H1 (cell line): Measurements from ENCODE around the gene CDKN2B-AS1. TPM values are rescaled to one million over a fixed set of nuclear protein-coding genes. Genes with fewer than 3 reads are reported as not detected.

Source experiments
- CTCF ChIA-PET: fragments of 300-600 bp; sonication (Branson Sonifier 250); formaldehyde crosslinking; loops from one replicate; lab custom pipeline; 2021; ENCODE audit not compliant: partially characterized antibody; lab: Charles Lee
- POLR2A ChIA-PET: fragments of 300-600 bp; sonication (Branson Sonifier 250); formaldehyde crosslinking; loops from one replicate; lab custom pipeline; 2021; ENCODE audit warnings: inconsistent platforms; ENCODE audit not compliant: partially characterized antibody; lab: Charles Lee
- DNase-seq, 2 experiments: peaks; one replicate each; pipeline versions ENCODE4 v3.0.0 to v3.0.0-alpha.2; 2010 to 2022; ENCODE audit warnings: low spot score in 2 of 2, low read depth in 1 of 2, mixed read lengths in 1 of 2
- FAIRE-seq: peaks from 2 replicates; lab custom pipeline; 2011; peaks lifted over from hg19 to GRCh38; lab: Jason Lieb, UNC
- H2AFZ ChIP-seq: 2 replicates; pipeline ENCODE4 v1.8.1; 2012; ENCODE audit warnings: low read length, inconsistent platforms
- H2AK5ac ChIP-seq: 2 replicates; pipeline ENCODE4 v1.6.1; 2013; ENCODE audit warnings: low read depth, low read length
- H2BK120ac ChIP-seq: replicated peaks from 2 replicates; pipeline ENCODE3; 2013; ENCODE audit warnings: low read depth, low read length, inconsistent platforms
- H2BK12ac ChIP-seq: 2 replicates; pipeline ENCODE4 v1.6.1; 2013; ENCODE audit warnings: low read depth, low read length
- H2BK15ac ChIP-seq: 2 replicates; pipeline ENCODE4 v1.6.1; 2013; ENCODE audit warnings: low read length
- H2BK20ac ChIP-seq: 2 replicates; pipeline ENCODE4 v1.6.1; 2013; ENCODE audit warnings: low read length
- H2BK5ac ChIP-seq: 2 replicates; pipeline ENCODE4 v1.6.1; 2013; ENCODE audit warnings: low read depth, low read length
- H3K14ac ChIP-seq: 2 replicates; pipeline ENCODE4 v1.6.1; 2013; ENCODE audit warnings: inconsistent platforms; ENCODE audit not compliant: insufficient read length
- H3K18ac ChIP-seq: 2 replicates; pipeline ENCODE4 v1.6.1; 2013; ENCODE audit warnings: low read length; ENCODE audit errors: extremely low read depth
- H3K23ac ChIP-seq: 2 replicates; pipeline ENCODE4 v1.6.1; 2013; ENCODE audit warnings: inconsistent platforms; ENCODE audit not compliant: insufficient read length
- H3K23me2 ChIP-seq: 2 replicates; pipeline ENCODE4 v1.6.1; 2013; ENCODE audit warnings: low read depth, low read length
- H3K27ac ChIP-seq: 2 replicates; pipeline ENCODE4 v1.6.1; 2011; ENCODE audit warnings: low read depth, low read length, inconsistent platforms
- H3K27me3 ChIP-seq, 4 experiments: replicated peaks in 1 of 4; 1 replicate in 1 of 4; 2 replicates in 3 of 4; pipeline versions ENCODE4 v1.6.1 to v1.8.1; 2011 to 2013; ENCODE audit warnings: low read length in 3 of 4, mild to moderate bottlenecking in 3 of 4, inconsistent platforms in 2 of 4, mixed read lengths in 2 of 4, moderate library complexity in 1 of 4; ENCODE audit not compliant: control insufficient read depth in 3 of 4, insufficient read depth in 3 of 4; ENCODE audit errors: extremely low read depth in 1 of 4
- H3K36me3 ChIP-seq, 4 experiments: 2 replicates each; pipeline versions ENCODE4 v1.6.1 to v1.8.1; 2011 to 2013; ENCODE audit warnings: mild to moderate bottlenecking in 4 of 4, low read length in 3 of 4, moderate library complexity in 2 of 4, control low read depth in 1 of 4, inconsistent platforms in 1 of 4; ENCODE audit not compliant: insufficient read depth in 4 of 4, control insufficient read depth in 2 of 4
- H3K4ac ChIP-seq: replicated peaks from 2 replicates; pipeline ENCODE3; 2013; ENCODE audit warnings: low read length, low read depth, mixed read lengths, inconsistent platforms; ENCODE audit not compliant: insufficient read length
- H3K4me1 ChIP-seq, 4 experiments: replicated peaks in 1 of 4; 1 replicate in 1 of 4; 2 replicates in 3 of 4; pipeline versions ENCODE4 v1.6.1 to v1.8.1; 2011 to 2013; ENCODE audit warnings: low read length in 3 of 4, inconsistent platforms in 2 of 4, mixed read lengths in 1 of 4; ENCODE audit not compliant: insufficient read depth in 4 of 4, control insufficient read depth in 3 of 4
- H3K4me2 ChIP-seq, 2 experiments: 2 replicates each; pipeline versions ENCODE4 v1.6.1 to v1.8.1; 2011 to 2013; ENCODE audit warnings: low read depth in 2 of 2, low read length in 2 of 2, control low read depth in 1 of 2, inconsistent platforms in 1 of 2, mild to moderate bottlenecking in 1 of 2; ENCODE audit not compliant: insufficient read depth in 1 of 2
- H3K4me3 ChIP-seq, 4 experiments: fragments of 200-600, 300-600 bp in 1 of 4; sonication (generic), shearing (Covaris generic), sonication (Bioruptor Twin) in 1 of 4; 2 replicates each; pipeline versions ENCODE4 v1.5.1 to v1.8.1; 2011 to 2016; ENCODE audit warnings: low read length in 4 of 4, low read depth in 3 of 4, control low read depth in 2 of 4, inconsistent platforms in 2 of 4, mild to moderate bottlenecking in 2 of 4, mixed read lengths in 1 of 4, moderate library complexity in 1 of 4; ENCODE audit not compliant: insufficient read depth in 2 of 4; ENCODE audit errors: extremely low read depth in 1 of 4
- H3K56ac ChIP-seq: replicated peaks from 2 replicates; pipeline ENCODE3; 2013; ENCODE audit warnings: low read depth, mild to moderate bottlenecking, mixed read lengths, low read length, inconsistent platforms; ENCODE audit not compliant: insufficient read length
- H3K79me1 ChIP-seq: 2 replicates; pipeline ENCODE4 v1.6.1; 2013; ENCODE audit warnings: low read depth, low read length, control low read depth
- H3K79me2 ChIP-seq, 2 experiments: 2 replicates each; pipeline versions ENCODE4 v1.6.1 to v1.8.1; 2012 to 2013; ENCODE audit warnings: low read length in 2 of 2, mild to moderate bottlenecking in 2 of 2, inconsistent platforms in 1 of 2; ENCODE audit not compliant: insufficient read depth in 2 of 2, control insufficient read depth in 1 of 2
- H3K9ac ChIP-seq, 4 experiments: replicated peaks in 1 of 4; 1 replicate in 1 of 4; 2 replicates in 3 of 4; pipeline versions ENCODE4 v1.6.1 to v1.8.1; 2011 to 2013; ENCODE audit warnings: low read depth in 3 of 4, low read length in 3 of 4, control low read depth in 2 of 4, mild to moderate bottlenecking in 2 of 4, moderate library complexity in 2 of 4, inconsistent platforms in 1 of 4; ENCODE audit errors: extremely low read depth in 1 of 4
- H3K9me3 ChIP-seq, 2 experiments: 2 replicates each; pipeline versions ENCODE4 v1.6.1 to v1.8.1; 2012 to 2013; ENCODE audit warnings: mild to moderate bottlenecking in 2 of 2, moderate library complexity in 2 of 2, control low read depth in 1 of 2, inconsistent platforms in 1 of 2, low read depth in 1 of 2, low read length in 1 of 2, mixed read lengths in 1 of 2; ENCODE audit not compliant: insufficient read depth in 2 of 2
- H4K20me1 ChIP-seq, 2 experiments: replicated peaks in 1 of 2; 2 replicates each; pipeline versions ENCODE3 to v1.8.1; 2011 to 2013; ENCODE audit warnings: inconsistent platforms in 2 of 2, low read length in 2 of 2, mild to moderate bottlenecking in 1 of 2; ENCODE audit not compliant: insufficient read depth in 2 of 2, control insufficient read depth in 1 of 2
- H4K5ac ChIP-seq: 2 replicates; pipeline ENCODE4 v1.6.1; 2013; ENCODE audit warnings: low read length, low read depth, mixed read lengths, inconsistent platforms; ENCODE audit not compliant: insufficient read length
- H4K8ac ChIP-seq: 2 replicates; pipeline ENCODE4 v1.8.0; 2013; ENCODE audit warnings: mild to moderate bottlenecking, moderate library complexity, low read length, inconsistent platforms; ENCODE audit not compliant: insufficient read depth; ENCODE audit errors: extremely low read depth
- H4K91ac ChIP-seq: replicated peaks from 2 replicates; pipeline ENCODE3; 2013; ENCODE audit warnings: low read length, mixed read lengths, inconsistent platforms; ENCODE audit not compliant: insufficient read length
- CEBPB ChIP-seq: IDR thresholded peaks from 2 replicates; pipeline ENCODE4 v1.6.1; 2012; ENCODE audit warnings: low read depth, low read length
- SAP30 ChIP-seq: fragments of 300-600 bp; sonication (generic); IDR thresholded peaks from 2 replicates; pipeline ENCODE4 v1.7.1; 2012; ENCODE audit warnings: low read length, moderate library complexity, mild to moderate bottlenecking, inconsistent platforms; ENCODE audit not compliant: insufficient read depth, insufficient replicate concordance
- WGBS, 2 experiments: shearing (Covaris generic) in 1 of 2; methylation state at CpG; one replicate each; pipeline versions ENCODE4 v1.1.6 to v1.1.7; 2013 to 2015; ENCODE audit warnings: low lambda C conversion rate in 2 of 2, mixed read lengths in 2 of 2, inconsistent platforms in 1 of 2, low coverage in 1 of 2, missing lambda C conversion rate in 1 of 2; ENCODE audit not compliant: insufficient replicate concordance in 2 of 2, insufficient coverage in 1 of 2, insufficient read length in 1 of 2; ENCODE audit errors: extremely low coverage in 1 of 2, missing lambda C conversion rate in 1 of 2; 5-methylcytosine and 5-hydroxymethylcytosine counted together
- polyA plus RNA-seq, 7 experiments: library from polyadenylated mRNA; depleted of rRNA in 3 of 7; stranded (reverse) in 5 of 7; unstranded in 2 of 7; fragments of >200 nt in 5 of 7; fragments of 200-250 nt in 2 of 7; gene quantifications; 1 replicate in 5 of 7; 2 replicates in 1 of 7; 4 replicates in 1 of 7; pipeline versions ENCODE4 v1.2.1 to v1.2.3, GENCODE V29; 2011 to 2013; ENCODE audit warnings: missing spikeins in 2 of 7, mixed read lengths in 2 of 7
- total RNA-seq: library from RNA; stranded (reverse); fragmentation: NEBNext Ultra II Directional; extraction: Animal tissue kit (Norgen Biotek cat#: 25700); gene quantifications from 2 replicates; pipeline ENCODE4 v1.2.1, GENCODE V29; 2021

The CDKN2B-AS1 gene
- total and polyA plus RNA-seq, 2 of the 8 experiments (the other 6 are each of a cell fraction or from before 2014, with no cell fraction given), result not detected

DNA sequence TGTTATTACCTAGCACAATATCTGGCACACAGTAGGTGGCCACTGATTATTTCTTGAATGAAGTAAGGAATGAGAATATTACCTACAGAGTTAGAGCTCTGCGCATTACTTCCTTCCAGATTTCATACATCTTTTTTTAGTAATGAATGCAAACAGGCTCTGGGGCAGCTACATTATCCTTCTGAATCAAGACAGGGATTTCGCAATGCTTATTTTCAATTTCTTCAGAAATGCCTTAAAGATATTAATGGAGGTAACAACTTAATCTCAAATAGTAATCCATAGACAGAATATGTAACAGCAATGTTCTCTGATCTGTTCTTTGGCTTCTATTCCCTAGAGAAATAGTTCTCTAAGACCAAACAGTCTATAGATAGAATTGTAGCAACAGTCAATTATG lies 33.0 kb upstream of the CDKN2B-AS1 start:
- no peaks in the 10 kb centered on the region; the same call in 1 of the 2 replicates for H3K23me2 ChIP-seq
- no peak for FAIRE-seq
- no peak for DNase-seq
- no peak overlapping the region for H3K18ac ChIP-seq
- H4K5ac ChIP-seq, result no peak overlapping the region
- no peak overlapping the region for H3K4me3 ChIP-seq
- peaks cover 0 to 9% (median 5%) of the 10 kb centered on the region in 4 experiments; a peak in 5 of 7 replicates for H3K4me1 ChIP-seq
- POLR2A ChIA-PET, result no interaction called here
- H3K23ac ChIP-seq, result no peak overlapping the region
- no peak overlapping the region for H2BK120ac ChIP-seq
- no peak overlapping the region for H3K56ac ChIP-seq
- CTCF ChIA-PET, result interaction anchor here (1.3 to 2.6 kb wide), 2 partner anchors 47 to 148 kb away, joined by 4 to 9 read pairs; partner anchors contain the start of gene CDKN2B
- H2BK5ac ChIP-seq, result no peak overlapping the region
- H3K4ac ChIP-seq, result no peak overlapping the region
- H3K79me2 ChIP-seq, result no peaks in the 10 kb centered on the region
- H2BK20ac ChIP-seq, result no peak overlapping the region
- TF ChIP-seq CEBPB (peak; percentile 73; the same call in 1 of the 2 replicates), SAP30 (no peak)
- H2BK12ac ChIP-seq, result no peak overlapping the region
- no peak overlapping the region for H4K8ac ChIP-seq
- no peak overlapping the region for H3K4me2 ChIP-seq
- no peak overlapping the region for H3K27ac ChIP-seq
- H4K20me1 ChIP-seq, result peaks cover 0 to 8% of the 10 kb centered on the region in 2 experiments
- no peak overlapping the region for H2BK15ac ChIP-seq
- H3K79me1 ChIP-seq, result no peaks in the 10 kb centered on the region
- 95% methylated on average over 2 of the region's 2 CpGs; no CpG with 5 or more reads in 1 of the 2 experiments for WGBS, 2 experiments
- peaks cover 22 to 40% (median 29%) of the 10 kb centered on the region in 4 experiments for H3K27me3 ChIP-seq
- H4K91ac ChIP-seq, result no peak overlapping the region
- no peaks in the 10 kb centered on the region; a peak in 1 of 4 replicates for H3K9me3 ChIP-seq
- H3K36me3 ChIP-seq, result no peaks in the 10 kb centered on the region; a peak in 1 of 8 replicates
- H2AFZ ChIP-seq, result no peak overlapping the region
- no peak overlapping the region for H3K14ac ChIP-seq
- no peak overlapping the region for H3K9ac ChIP-seq
- no peak overlapping the region for H2AK5ac ChIP-seq
